HepG2 (cell line): ENCODE data around the gene FNIP2. TPM values are rescaled to one million over a fixed set of nuclear protein-coding genes. Genes with fewer than 3 reads are reported as not detected.
A peak's percentile ranks its signal among the peaks of the same experiment; 100 is the strongest.

Experiments used
- EED ChIP-seq: sonication (generic); formaldehyde crosslinking; IDR thresholded peaks from 2 replicates; pipeline ENCODE4 v1.5.0; 2020; ENCODE audit warnings: mild to moderate bottlenecking, missing genetic modification reagents
- HMGA1 ChIP-seq: sonication (generic); formaldehyde crosslinking; conservative IDR thresholded peaks from 2 replicates; pipeline ENCODE4 v1.4.0; 2020; ENCODE audit warnings: missing genetic modification reagents
- JUND ChIP-seq: sonication (generic); formaldehyde crosslinking; IDR thresholded peaks from 2 replicates; pipeline ENCODE4 v1.8.0; 2022; ENCODE audit warnings: mild to moderate bottlenecking, missing genetic modification reagents
- KAT8 ChIP-seq: IDR thresholded peaks from 2 replicates; pipeline ENCODE4 v1.6.1; 2016; ENCODE audit warnings: missing genetic modification reagents, missing compliant biosample characterization
- KDM1A ChIP-seq: IDR thresholded peaks from 2 replicates; pipeline ENCODE4 v1.6.1; 2016; ENCODE audit warnings: missing compliant biosample characterization
- KDM2A ChIP-seq: sonication (generic); formaldehyde crosslinking; IDR thresholded peaks from 2 replicates; pipeline ENCODE4 v1.4.0; 2020; ENCODE audit warnings: low read depth, missing genetic modification reagents, borderline replicate concordance
- MAFG ChIP-seq: sonication (generic); formaldehyde crosslinking; IDR thresholded peaks from 2 replicates; pipeline ENCODE4 v1.5.1; 2020; ENCODE audit warnings: mild to moderate bottlenecking, missing genetic modification reagents
- POGZ ChIP-seq: sonication (generic); formaldehyde crosslinking; IDR thresholded peaks from 2 replicates; pipeline ENCODE4 v1.4.0; 2020; ENCODE audit warnings: mild to moderate bottlenecking, missing genetic modification reagents
- RELA ChIP-seq: sonication (generic); formaldehyde crosslinking; IDR thresholded peaks from 2 replicates; pipeline ENCODE4 v1.4.0; 2020; ENCODE audit warnings: missing genetic modification reagents
- RFXANK ChIP-seq: IDR thresholded peaks from 2 replicates; pipeline ENCODE4 v1.6.1; 2016
- SALL2 ChIP-seq: sonication (generic); formaldehyde crosslinking; IDR thresholded peaks from 2 replicates; pipeline ENCODE4 v1.8.1; 2023; ENCODE audit warnings: mild to moderate bottlenecking, missing genetic modification reagents, inconsistent platforms
- SIX4 ChIP-seq: sonication (generic); formaldehyde crosslinking; IDR thresholded peaks from 2 replicates; pipeline ENCODE4 v1.4.0; 2020; ENCODE audit warnings: missing genetic modification reagents
- SP1 ChIP-seq, 2 experiments: fragments of 450-650 bp in 1 of 2; sonication (generic) in 1 of 2; formaldehyde crosslinking in 1 of 2; IDR thresholded peaks; 2 replicates each; pipeline versions ENCODE4 v1.4.0 to v1.6.1; 2016 to 2020; ENCODE audit warnings: missing genetic modification reagents in 1 of 2
- SUZ12 ChIP-seq: fragments of 150-350 bp; IDR thresholded peaks from 2 replicates; pipeline ENCODE4 v1.6.1; 2014; ENCODE audit warnings: low read depth, low read length
- ZFP82 ChIP-seq: sonication (generic); formaldehyde crosslinking; IDR thresholded peaks from 2 replicates; pipeline ENCODE4 v1.5.1; 2020; ENCODE audit warnings: mild to moderate bottlenecking, missing genetic modification reagents, borderline replicate concordance
- ZNF251 ChIP-seq: sonication (generic); formaldehyde crosslinking; IDR thresholded peaks from 2 replicates; pipeline ENCODE4 v1.9.0; 2021; ENCODE audit warnings: mild to moderate bottlenecking, missing genetic modification reagents
- ZNF501 ChIP-seq: sonication (generic); formaldehyde crosslinking; IDR thresholded peaks from 2 replicates; pipeline ENCODE4 v1.5.1; 2020; ENCODE audit warnings: mild to moderate bottlenecking, moderate library complexity, missing genetic modification reagents
- ZNF569 ChIP-seq: sonication (generic); formaldehyde crosslinking; IDR thresholded peaks from 2 replicates; pipeline ENCODE4 v1.5.0; 2020; ENCODE audit warnings: mild to moderate bottlenecking, missing genetic modification reagents, moderate library complexity, borderline replicate concordance
- ZNF577 ChIP-seq: sonication (generic); formaldehyde crosslinking; IDR thresholded peaks from 2 replicates; pipeline ENCODE4 v1.4.0; 2020; ENCODE audit warnings: mild to moderate bottlenecking, low read depth, missing genetic modification reagents, borderline replicate concordance
- ZNF724P ChIP-seq: sonication (generic); formaldehyde crosslinking; IDR thresholded peaks from 2 replicates; pipeline ENCODE4 v1.8.0; 2022; ENCODE audit warnings: missing genetic modification reagents, borderline replicate concordance
- polyA plus RNA-seq, 8 experiments: library from polyadenylated mRNA; depleted of rRNA in 3 of 8; stranded (reverse) in 7 of 8; unstranded in 1 of 8; fragments of >200 nt; fragmentation: Illumina TruSeq in 4 of 8; extraction: Trizol in 4 of 8; gene quantifications; 2 replicates each; pipeline versions ENCODE4 v1.2.1 to v1.2.3, GENCODE V29; 2011 to 2016; ENCODE audit warnings: low read depth in 4 of 8, missing spikeins in 1 of 8, mixed read lengths in 1 of 8; ENCODE audit not compliant: insufficient read depth in 1 of 8
- total RNA-seq, 5 experiments: library from RNA; depleted of rRNA; stranded (reverse); fragments of >200 nt; fragmentation: Illumina TruSeq; extraction: Trizol; gene quantifications; 2 replicates each; pipeline ENCODE4 v1.2.3, GENCODE V29; 2016; ENCODE audit warnings: low read depth in 1 of 5
- TF ChIP-seq, protein P1 (sequence below): sonication (generic); formaldehyde crosslinking; IDR thresholded peaks from 2 replicates; pipeline ENCODE4 v1.4.0; 2020; ENCODE audit warnings: missing genetic modification reagents
- TF ChIP-seq, protein P2 (sequence below): fragments of 450-650 bp; IDR thresholded peaks from 2 replicates; pipeline ENCODE4 v1.6.1; 2017; ENCODE audit warnings: mild to moderate bottlenecking
- TF ChIP-seq, protein P3 (sequence below): sonication (generic); formaldehyde crosslinking; IDR thresholded peaks from 2 replicates; pipeline ENCODE4 v1.4.0; 2020; ENCODE audit warnings: missing genetic modification reagents
- TF ChIP-seq, protein P4 (sequence below): sonication (generic); formaldehyde crosslinking; IDR thresholded peaks from 2 replicates; pipeline ENCODE4 v1.4.0; 2020; ENCODE audit warnings: missing genetic modification reagents

Gene FNIP2
- total and polyA plus RNA-seq, 2 of the 13 experiments (the other 11 are each of a cell fraction or from before 2014, with no cell fraction given): 15.5 to 21.0 TPM

DNA sequence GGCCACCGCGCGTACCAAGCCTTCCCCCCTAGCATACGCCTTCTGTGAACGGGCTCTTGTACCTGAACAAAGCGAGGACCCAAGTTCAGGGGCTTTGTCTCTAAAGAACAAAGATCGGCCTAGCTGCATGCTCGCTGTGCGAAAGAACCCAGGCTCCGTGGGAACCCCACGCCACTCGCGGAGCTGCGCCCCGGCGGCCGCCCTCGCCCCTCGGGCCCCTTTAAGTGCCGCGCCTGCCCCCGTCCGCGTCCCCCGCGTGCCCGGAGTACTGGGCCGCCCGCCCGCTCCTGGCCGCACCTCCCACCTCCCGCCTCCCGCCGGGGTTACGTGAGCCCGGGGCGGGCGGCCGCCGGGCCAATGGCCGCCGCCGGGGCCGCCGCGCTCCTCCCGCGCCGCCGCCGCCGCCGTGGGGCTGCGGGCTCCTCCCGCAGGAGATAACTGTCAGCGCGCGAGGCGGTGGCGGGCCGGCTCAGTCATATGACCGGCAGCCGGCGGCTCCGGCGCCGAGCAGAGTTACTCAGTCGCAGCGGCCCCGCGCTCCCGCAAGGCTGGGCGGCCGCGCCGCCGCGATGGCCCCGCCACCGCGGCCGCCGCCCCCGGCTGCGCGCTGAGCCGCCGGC is at the start of gene FNIP2 (continued):
- TF ChIP-seq SALL2 (CRISPR knock-in tag) (peak; percentile 39; the same call in 1 of the 2 replicates), MAFG (CRISPR knock-in tag) (no peak), POGZ (CRISPR knock-in tag) (no peak), SIX4 (CRISPR knock-in tag) (no peak), SP1 (IDR thresholded peaks at IDR 0.05) (no peak), SP1 (CRISPR knock-in tag; IDR thresholded peaks at IDR 0.05) (0 out of 2 replicates have a peak, but pooled peaks have one; percentile 14), JUND (CRISPR knock-in tag) (no peak), SUZ12 (no peak), KDM1A (CRISPR knock-in tag) (no peak), ZNF501 (CRISPR knock-in tag) (no peak), HMGA1 (no peak), ZNF251 (CRISPR knock-in tag) (no peak), ZNF577 (CRISPR knock-in tag) (no peak), ZNF724P (CRISPR knock-in tag) (peak; percentile 69; the same call in 1 of the 2 replicates), KDM2A (peak; percentile 60), ZFP82 (CRISPR knock-in tag) (no peak), ZNF569 (no peak), RFXANK (CRISPR knock-in tag) (peak; percentile 58; the same call in 1 of the 2 replicates), RELA (CRISPR knock-in tag) (no peak), EED (CRISPR knock-in tag) (no peak), KAT8 (CRISPR knock-in tag) (no peak)
- TF ChIP-seq, protein P1, sequence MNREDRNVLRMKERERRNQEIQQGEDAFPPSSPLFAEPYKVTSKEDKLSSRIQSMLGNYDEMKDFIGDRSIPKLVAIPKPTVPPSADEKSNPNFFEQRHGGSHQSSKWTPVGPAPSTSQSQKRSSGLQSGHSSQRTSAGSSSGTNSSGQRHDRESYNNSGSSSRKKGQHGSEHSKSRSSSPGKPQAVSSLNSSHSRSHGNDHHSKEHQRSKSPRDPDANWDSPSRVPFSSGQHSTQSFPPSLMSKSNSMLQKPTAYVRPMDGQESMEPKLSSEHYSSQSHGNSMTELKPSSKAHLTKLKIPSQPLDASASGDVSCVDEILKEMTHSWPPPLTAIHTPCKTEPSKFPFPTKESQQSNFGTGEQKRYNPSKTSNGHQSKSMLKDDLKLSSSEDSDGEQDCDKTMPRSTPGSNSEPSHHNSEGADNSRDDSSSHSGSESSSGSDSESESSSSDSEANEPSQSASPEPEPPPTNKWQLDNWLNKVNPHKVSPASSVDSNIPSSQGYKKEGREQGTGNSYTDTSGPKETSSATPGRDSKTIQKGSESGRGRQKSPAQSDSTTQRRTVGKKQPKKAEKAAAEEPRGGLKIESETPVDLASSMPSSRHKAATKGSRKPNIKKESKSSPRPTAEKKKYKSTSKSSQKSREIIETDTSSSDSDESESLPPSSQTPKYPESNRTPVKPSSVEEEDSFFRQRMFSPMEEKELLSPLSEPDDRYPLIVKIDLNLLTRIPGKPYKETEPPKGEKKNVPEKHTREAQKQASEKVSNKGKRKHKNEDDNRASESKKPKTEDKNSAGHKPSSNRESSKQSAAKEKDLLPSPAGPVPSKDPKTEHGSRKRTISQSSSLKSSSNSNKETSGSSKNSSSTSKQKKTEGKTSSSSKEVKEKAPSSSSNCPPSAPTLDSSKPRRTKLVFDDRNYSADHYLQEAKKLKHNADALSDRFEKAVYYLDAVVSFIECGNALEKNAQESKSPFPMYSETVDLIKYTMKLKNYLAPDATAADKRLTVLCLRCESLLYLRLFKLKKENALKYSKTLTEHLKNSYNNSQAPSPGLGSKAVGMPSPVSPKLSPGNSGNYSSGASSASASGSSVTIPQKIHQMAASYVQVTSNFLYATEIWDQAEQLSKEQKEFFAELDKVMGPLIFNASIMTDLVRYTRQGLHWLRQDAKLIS (CRISPR knock-in tag): 0 out of 2 replicates have a peak, but pooled peaks have one; percentile 49
- TF ChIP-seq, protein P2, sequence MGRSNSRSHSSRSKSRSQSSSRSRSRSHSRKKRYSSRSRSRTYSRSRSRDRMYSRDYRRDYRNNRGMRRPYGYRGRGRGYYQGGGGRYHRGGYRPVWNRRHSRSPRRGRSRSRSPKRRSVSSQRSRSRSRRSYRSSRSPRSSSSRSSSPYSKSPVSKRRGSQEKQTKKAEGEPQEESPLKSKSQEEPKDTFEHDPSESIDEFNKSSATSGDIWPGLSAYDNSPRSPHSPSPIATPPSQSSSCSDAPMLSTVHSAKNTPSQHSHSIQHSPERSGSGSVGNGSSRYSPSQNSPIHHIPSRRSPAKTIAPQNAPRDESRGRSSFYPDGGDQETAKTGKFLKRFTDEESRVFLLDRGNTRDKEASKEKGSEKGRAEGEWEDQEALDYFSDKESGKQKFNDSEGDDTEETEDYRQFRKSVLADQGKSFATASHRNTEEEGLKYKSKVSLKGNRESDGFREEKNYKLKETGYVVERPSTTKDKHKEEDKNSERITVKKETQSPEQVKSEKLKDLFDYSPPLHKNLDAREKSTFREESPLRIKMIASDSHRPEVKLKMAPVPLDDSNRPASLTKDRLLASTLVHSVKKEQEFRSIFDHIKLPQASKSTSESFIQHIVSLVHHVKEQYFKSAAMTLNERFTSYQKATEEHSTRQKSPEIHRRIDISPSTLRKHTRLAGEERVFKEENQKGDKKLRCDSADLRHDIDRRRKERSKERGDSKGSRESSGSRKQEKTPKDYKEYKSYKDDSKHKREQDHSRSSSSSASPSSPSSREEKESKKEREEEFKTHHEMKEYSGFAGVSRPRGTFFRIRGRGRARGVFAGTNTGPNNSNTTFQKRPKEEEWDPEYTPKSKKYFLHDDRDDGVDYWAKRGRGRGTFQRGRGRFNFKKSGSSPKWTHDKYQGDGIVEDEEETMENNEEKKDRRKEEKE: no peak
- TF ChIP-seq, protein P3, sequence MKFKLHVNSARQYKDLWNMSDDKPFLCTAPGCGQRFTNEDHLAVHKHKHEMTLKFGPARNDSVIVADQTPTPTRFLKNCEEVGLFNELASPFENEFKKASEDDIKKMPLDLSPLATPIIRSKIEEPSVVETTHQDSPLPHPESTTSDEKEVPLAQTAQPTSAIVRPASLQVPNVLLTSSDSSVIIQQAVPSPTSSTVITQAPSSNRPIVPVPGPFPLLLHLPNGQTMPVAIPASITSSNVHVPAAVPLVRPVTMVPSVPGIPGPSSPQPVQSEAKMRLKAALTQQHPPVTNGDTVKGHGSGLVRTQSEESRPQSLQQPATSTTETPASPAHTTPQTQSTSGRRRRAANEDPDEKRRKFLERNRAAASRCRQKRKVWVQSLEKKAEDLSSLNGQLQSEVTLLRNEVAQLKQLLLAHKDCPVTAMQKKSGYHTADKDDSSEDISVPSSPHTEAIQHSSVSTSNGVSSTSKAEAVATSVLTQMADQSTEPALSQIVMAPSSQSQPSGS (CRISPR knock-in tag): 0 out of 2 replicates have a peak, but pooled peaks have one; percentile 38
- TF ChIP-seq, protein P4, sequence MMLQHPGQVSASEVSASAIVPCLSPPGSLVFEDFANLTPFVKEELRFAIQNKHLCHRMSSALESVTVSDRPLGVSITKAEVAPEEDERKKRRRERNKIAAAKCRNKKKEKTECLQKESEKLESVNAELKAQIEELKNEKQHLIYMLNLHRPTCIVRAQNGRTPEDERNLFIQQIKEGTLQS (CRISPR knock-in tag): 0 out of 2 replicates have a peak, but pooled peaks have one; percentile 40
